PC-9 (cell line): ENCODE results near the gene CNOT3.

Experiments used
- EZH2 ChIP-seq: fragments of 200-600 bp; sonication (generic); IDR thresholded peaks from 2 replicates; pipeline ENCODE4 v1.8.0; 2017; ENCODE audit warnings: antibody characterized with exemption, low read depth
- TF ChIP-seq, protein P1 (sequence below): fragments of 200-600 bp; sonication (generic); conservative IDR thresholded peaks from 2 replicates; pipeline ENCODE4 v1.6.1; 2017; ENCODE audit warnings: mixed run types, antibody characterized with exemption, mild to moderate bottlenecking, moderate library complexity

GRCh38 chr19:54133312-54133956 is 4.1 kb upstream of the CNOT3 start:
- TF ChIP-seq, protein P1, sequence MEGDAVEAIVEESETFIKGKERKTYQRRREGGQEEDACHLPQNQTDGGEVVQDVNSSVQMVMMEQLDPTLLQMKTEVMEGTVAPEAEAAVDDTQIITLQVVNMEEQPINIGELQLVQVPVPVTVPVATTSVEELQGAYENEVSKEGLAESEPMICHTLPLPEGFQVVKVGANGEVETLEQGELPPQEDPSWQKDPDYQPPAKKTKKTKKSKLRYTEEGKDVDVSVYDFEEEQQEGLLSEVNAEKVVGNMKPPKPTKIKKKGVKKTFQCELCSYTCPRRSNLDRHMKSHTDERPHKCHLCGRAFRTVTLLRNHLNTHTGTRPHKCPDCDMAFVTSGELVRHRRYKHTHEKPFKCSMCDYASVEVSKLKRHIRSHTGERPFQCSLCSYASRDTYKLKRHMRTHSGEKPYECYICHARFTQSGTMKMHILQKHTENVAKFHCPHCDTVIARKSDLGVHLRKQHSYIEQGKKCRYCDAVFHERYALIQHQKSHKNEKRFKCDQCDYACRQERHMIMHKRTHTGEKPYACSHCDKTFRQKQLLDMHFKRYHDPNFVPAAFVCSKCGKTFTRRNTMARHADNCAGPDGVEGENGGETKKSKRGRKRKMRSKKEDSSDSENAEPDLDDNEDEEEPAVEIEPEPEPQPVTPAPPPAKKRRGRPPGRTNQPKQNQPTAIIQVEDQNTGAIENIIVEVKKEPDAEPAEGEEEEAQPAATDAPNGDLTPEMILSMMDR, result no peak
- no peak for TF ChIP-seq EZH2
